K562 (cell line): Measurements from ENCODE around the gene CC2D2B. TPM values are rescaled to one million over a fixed set of nuclear protein-coding genes. Genes with fewer than 3 reads are reported as not detected.

Experiments used
- EGR1 ChIP-seq: fragments of 450-650 bp; conservative IDR thresholded peaks from 2 replicates; pipeline ENCODE4 v1.6.1; 2017; ENCODE audit warnings: mild to moderate bottlenecking
- FOXP1 ChIP-seq: sonication (generic); formaldehyde crosslinking; IDR thresholded peaks from 2 replicates; pipeline ENCODE4 v1.8.0; 2022; ENCODE audit warnings: mild to moderate bottlenecking, missing genetic modification reagents
- NCOA6 ChIP-seq: fragments of 450-650 bp; IDR thresholded peaks from 2 replicates; pipeline ENCODE4 v1.6.1; 2017; ENCODE audit warnings: mild to moderate bottlenecking
- RBM39 ChIP-seq: fragments of 200-400 bp; formaldehyde crosslinking; optimal IDR thresholded peaks from 2 replicates; pipeline ENCODE3; 2018; ENCODE audit warnings: low read depth, low read length
- STAT5A ChIP-seq: IDR thresholded peaks from 2 replicates; pipeline ENCODE4 v1.6.1; 2012; ENCODE audit warnings: low read length, inconsistent platforms, borderline replicate concordance
- polyA plus RNA-seq, 8 experiments: library from polyadenylated mRNA; depleted of rRNA in 4 of 8; stranded (reverse) in 5 of 8; unstranded in 3 of 8; fragments of >200 nt; fragmentation: Nextera tagmentation in 2 of 8; fragmentation: Illumina TruSeq in 1 of 8; extraction: Ambion mirVana in 2 of 8; extraction: Trizol in 1 of 8; gene quantifications; 2 replicates each; pipeline versions ENCODE4 v1.2.1 to v1.2.3, GENCODE V29; 2011 to 2014; ENCODE audit warnings: inconsistent platforms in 1 of 8, missing spikeins in 1 of 8
- total RNA-seq, 7 experiments: library from RNA; depleted of rRNA in 6 of 7; stranded (reverse); fragments of >200 nt in 6 of 7; fragmentation: Illumina TruSeq in 2 of 7; extraction: Trizol in 2 of 7; gene quantifications; 2 replicates each; pipeline versions ENCODE4 v1.2.1 to v1.2.3, GENCODE V29; 2011 to 2021; ENCODE audit warnings: low replicate concordance in 1 of 7
- TF ChIP-seq, protein P1 (sequence below): fragments of 450-650 bp; IDR thresholded peaks from 2 replicates; pipeline ENCODE4 v1.6.1; 2016; ENCODE audit warnings: low read depth

The CC2D2B gene
- total and polyA plus RNA-seq, 9 of the 15 experiments (the other 6 are each of a cell fraction or from before 2014, with no cell fraction given), result 0.10 to 0.34 (median 0.20) TPM; not detected in 5

DNA sequence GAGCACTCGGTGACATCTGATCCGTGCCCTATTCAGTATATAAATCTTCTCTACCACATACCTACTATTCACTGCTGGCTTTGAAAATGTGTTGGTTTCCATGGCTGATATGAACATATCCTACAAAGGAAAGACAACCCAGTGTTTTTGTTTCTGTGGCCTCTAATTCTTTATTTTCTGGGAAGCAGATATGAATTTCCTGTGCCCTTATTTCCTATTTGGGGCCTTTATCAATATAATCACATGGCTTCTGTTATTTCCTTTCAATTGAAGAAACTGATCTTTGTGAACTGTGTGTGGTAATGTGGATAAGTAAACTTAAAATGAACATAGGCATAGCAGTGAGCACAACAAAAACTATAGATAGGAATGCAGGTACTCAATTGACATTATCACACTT lies 146.2 kb downstream of the CC2D2B start (continued):
- TF ChIP-seq, protein P1, sequence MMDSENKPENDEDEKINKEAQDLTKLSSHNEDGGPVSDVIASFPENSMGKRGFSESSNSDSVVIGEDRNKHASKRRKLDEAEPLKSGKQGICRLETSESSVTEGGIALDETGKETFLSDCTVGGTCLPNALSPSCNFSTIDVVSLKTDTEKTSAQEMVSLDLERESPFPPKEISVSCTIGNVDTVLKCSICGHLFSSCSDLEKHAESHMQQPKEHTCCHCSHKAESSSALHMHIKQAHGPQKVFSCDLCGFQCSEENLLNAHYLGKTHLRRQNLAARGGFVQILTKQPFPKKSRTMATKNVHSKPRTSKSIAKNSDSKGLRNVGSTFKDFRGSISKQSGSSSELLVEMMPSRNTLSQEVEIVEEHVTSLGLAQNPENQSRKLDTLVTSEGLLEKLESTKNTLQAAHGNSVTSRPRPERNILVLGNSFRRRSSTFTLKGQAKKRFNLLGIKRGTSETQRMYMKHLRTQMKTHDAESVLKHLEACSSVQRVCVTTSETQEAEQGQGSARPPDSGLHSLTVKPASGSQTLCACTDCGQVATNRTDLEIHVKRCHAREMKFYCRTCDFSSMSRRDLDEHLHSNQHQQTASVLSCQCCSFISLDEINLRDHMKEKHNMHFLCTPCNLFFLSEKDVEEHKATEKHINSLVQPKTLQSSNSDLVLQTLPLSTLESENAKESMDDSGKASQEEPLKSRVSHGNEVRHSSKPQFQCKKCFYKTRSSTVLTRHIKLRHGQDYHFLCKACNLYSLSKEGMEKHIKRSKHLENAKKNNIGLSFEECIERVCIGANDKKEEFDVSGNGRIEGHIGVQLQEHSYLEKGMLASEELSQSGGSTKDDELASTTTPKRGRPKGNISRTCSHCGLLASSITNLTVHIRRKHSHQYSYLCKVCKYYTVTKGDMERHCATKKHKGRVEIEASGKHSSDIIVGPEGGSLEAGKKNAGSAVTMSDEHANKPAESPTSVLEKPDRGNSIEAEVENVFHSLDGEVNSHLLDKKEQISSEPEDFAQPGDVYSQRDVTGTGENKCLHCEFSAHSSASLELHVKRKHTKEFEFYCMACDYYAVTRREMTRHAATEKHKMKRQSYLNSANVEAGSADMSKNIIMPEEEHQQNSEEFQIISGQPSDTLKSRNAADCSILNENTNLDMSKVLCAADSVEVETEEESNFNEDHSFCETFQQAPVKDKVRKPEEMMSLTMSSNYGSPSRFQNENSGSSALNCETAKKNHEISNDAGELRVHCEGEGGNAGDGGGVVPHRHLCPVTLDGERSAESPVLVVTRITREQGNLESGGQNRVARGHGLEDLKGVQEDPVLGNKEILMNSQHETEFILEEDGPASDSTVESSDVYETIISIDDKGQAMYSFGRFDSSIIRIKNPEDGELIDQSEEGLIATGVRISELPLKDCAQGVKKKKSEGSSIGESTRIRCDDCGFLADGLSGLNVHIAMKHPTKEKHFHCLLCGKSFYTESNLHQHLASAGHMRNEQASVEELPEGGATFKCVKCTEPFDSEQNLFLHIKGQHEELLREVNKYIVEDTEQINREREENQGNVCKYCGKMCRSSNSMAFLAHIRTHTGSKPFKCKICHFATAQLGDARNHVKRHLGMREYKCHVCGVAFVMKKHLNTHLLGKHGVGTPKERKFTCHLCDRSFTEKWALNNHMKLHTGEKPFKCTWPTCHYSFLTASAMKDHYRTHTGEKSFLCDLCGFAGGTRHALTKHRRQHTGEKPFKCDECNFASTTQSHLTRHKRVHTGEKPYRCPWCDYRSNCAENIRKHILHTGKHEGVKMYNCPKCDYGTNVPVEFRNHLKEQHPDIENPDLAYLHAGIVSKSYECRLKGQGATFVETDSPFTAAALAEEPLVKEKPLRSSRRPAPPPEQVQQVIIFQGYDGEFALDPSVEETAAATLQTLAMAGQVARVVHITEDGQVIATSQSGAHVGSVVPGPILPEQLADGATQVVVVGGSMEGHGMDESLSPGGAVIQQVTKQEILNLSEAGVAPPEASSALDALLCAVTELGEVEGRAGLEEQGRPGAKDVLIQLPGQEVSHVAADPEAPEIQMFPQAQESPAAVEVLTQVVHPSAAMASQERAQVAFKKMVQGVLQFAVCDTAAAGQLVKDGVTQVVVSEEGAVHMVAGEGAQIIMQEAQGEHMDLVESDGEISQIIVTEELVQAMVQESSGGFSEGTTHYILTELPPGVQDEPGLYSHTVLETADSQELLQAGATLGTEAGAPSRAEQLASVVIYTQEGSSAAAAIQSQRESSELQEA, result no peak
- TF ChIP-seq NCOA6 (no peak), RBM39 (no peak), EGR1 (no peak), STAT5A (no peak), FOXP1 (CRISPR knock-in tag) (no peak)
